A549 (cell line): ENCODE results near the gene B3GNT7. TPM values are rescaled to one million over a fixed set of nuclear protein-coding genes. Genes with fewer than 3 reads are reported as not detected.

Experiments used
- ATAC-seq, 2 experiments: fragments of 200-7000 bp in 1 of 2; fragments of >200 bp in 1 of 2; cut with Nextera tagmentation in 1 of 2; cut with Tn5 transposase in 1 of 2; 3 replicates each; pipeline versions ENCODE4 v1.8.0 to v1.9.1; 2018 to 2020; ENCODE audit warnings: mild to moderate bottlenecking in 1 of 2, moderate library complexity in 1 of 2
- CTCF ChIA-PET: fragments of 300-600 bp; sonication (Branson Sonifier 250); formaldehyde crosslinking; extraction: SDS; loops from one replicate; lab custom pipeline; 2021; ENCODE audit warnings: antibody characterized with exemption, inconsistent platforms; lab: Yijun Ruan, JAX
- POLR2A ChIA-PET: fragments of 350-600 bp; formaldehyde crosslinking; extraction: SDS; loops from one replicate; lab custom pipeline; 2021; ENCODE audit warnings: antibody characterized with exemption, inconsistent platforms; lab: Yijun Ruan, JAX
- DNase-seq, 2 experiments: peaks; one replicate each; pipeline versions ENCODE4 v3.0.0 to v3.0.0-alpha.2; 2011 to 2016; ENCODE audit warnings: low read depth in 1 of 2, low spot score in 1 of 2
- FAIRE-seq: peaks from 2 replicates; lab custom pipeline; 2011; peaks lifted over from hg19 to GRCh38; lab: Jason Lieb, UNC
- H3K27ac ChIP-seq, 2 experiments: fragments of >200 bp; sonication (Bioruptor Twin); formaldehyde crosslinking; 3 replicates each; pipeline ENCODE4 v1.5.1; 2016 to 2017
- H3K4me1 ChIP-seq: fragments of >200 bp; sonication (Bioruptor Twin); formaldehyde crosslinking; 3 replicates; pipeline ENCODE4 v1.6.1; 2016
- H3K4me2 ChIP-seq: fragments of >200 bp; sonication (Bioruptor Twin); formaldehyde crosslinking; 3 replicates; pipeline ENCODE4 v1.6.1; 2016
- H3K4me3 ChIP-seq: fragments of >200 bp; sonication (Bioruptor Twin); formaldehyde crosslinking; 3 replicates; pipeline ENCODE4 v1.5.1; 2016
- H3K9me3 ChIP-seq: fragments of >200 bp; sonication (Bioruptor Twin); formaldehyde crosslinking; 3 replicates; pipeline ENCODE4 v1.6.1; 2016
- CHD2 ChIP-seq: fragments of 150-350 bp; IDR thresholded peaks from 2 replicates; pipeline ENCODE4 v1.6.1; 2014; ENCODE audit warnings: low read length; ENCODE audit not compliant: partially characterized antibody
- CHD4 ChIP-seq: fragments of 200-600 bp; sonication (generic); IDR thresholded peaks from 2 replicates; pipeline ENCODE4 v1.6.1; 2016; ENCODE audit warnings: antibody characterized with exemption, mild to moderate bottlenecking, borderline replicate concordance
- EHMT2 ChIP-seq: fragments of 200-600 bp; sonication (generic); IDR thresholded peaks from 2 replicates; pipeline ENCODE4 v1.6.1; 2016; ENCODE audit warnings: antibody characterized with exemption, low read depth, mild to moderate bottlenecking, moderate library complexity
- ELK1 ChIP-seq: fragments of 150-350 bp; IDR thresholded peaks from 2 replicates; pipeline ENCODE4 v1.6.1; 2014; ENCODE audit warnings: low read depth, mild to moderate bottlenecking, low read length
- FOSL2 ChIP-seq, 2 experiments: fragments of 450-650 bp in 1 of 2; fragments of >200 bp in 1 of 2; sonication (Bioruptor Twin) in 1 of 2; formaldehyde crosslinking; IDR thresholded peaks; 2 replicates each; pipeline versions ENCODE4 v1.5.0 to v1.6.1; 2016 to 2020; ENCODE audit warnings: mild to moderate bottlenecking in 1 of 2, moderate library complexity in 1 of 2
- HOXA7 ChIP-seq: fragments of 250-450 bp; sonication (Bioruptor Pico); IDR thresholded peaks from 2 replicates; pipeline ENCODE4 v1.5.0; 2020; ENCODE audit warnings: mild to moderate bottlenecking, moderate library complexity
- MYC ChIP-seq: IDR thresholded peaks from 2 replicates; pipeline ENCODE4 v1.6.1; 2012; ENCODE audit warnings: mild to moderate bottlenecking, inconsistent platforms, low read length, improper control_type of control experiment, borderline replicate concordance
- POLR2AphosphoS2 ChIP-seq: conservative IDR thresholded peaks from 2 replicates; pipeline ENCODE4 v1.6.1; 2012; ENCODE audit warnings: low read length, improper control_type of control experiment, inconsistent platforms
- TP53 ChIP-seq: fragments of 250-450 bp; sonication (Bioruptor Pico); IDR thresholded peaks from 2 replicates; pipeline ENCODE4 v1.5.0; 2021; ENCODE audit warnings: mild to moderate bottlenecking, moderate library complexity
- ZFP36 ChIP-seq: fragments of 450-650 bp; IDR thresholded peaks from 2 replicates; pipeline ENCODE4 v1.6.1; 2014; ENCODE audit warnings: borderline replicate concordance; ENCODE audit not compliant: partially characterized antibody
- WGBS: methylation state at CpG from one replicate; pipeline ENCODE4 v1.1.6; 2017; ENCODE audit errors: missing lambda C conversion rate; 5-methylcytosine and 5-hydroxymethylcytosine counted together
- polyA plus RNA-seq, 4 experiments: library from polyadenylated mRNA; depleted of rRNA in 3 of 4; stranded (reverse); fragments of >200 nt; fragmentation: RNase III in 1 of 4; extraction: RNeasy Plus Mini Kit Qiagen cat#74134 plus additional on column Dnase treatment in 1 of 4; gene quantifications; 2 replicates in 3 of 4; 3 replicates in 1 of 4; pipeline ENCODE4 v1.2.3, GENCODE V29; 2011 to 2017
- TF ChIP-seq, protein P1 (sequence below): fragments of 200-600 bp; sonication (generic); IDR thresholded peaks from 2 replicates; pipeline ENCODE4 v1.6.1; 2016; ENCODE audit warnings: antibody characterized with exemption, mild to moderate bottlenecking, moderate library complexity
- TF ChIP-seq, protein P2 (sequence below): IDR thresholded peaks from 2 replicates; pipeline ENCODE4 v1.6.1; 2012

Gene B3GNT7
- polyA plus RNA-seq, 2 of the 4 experiments (the other 2 are of a cell fraction) = 0.48 to 0.96 TPM

DNA sequence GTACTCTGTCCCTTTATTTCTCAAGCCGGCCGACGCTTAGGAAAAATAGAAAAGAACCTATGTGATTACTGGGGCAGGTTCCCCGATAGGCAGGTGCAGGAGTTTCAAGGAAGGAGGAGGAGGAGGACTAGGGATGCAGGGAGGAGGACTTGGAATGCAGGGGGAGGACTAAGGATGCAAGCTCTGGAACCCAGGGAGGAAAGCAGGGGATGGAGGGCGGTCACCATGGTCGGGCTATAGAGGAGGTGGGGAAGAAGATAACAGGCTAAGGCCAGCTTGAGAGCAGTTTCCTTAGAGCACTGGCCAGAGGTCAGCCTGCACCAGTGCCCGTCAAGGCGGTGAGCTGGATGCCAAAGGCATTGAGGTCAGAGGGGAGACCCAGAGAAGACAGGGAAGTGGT, 18.7 kb upstream of the B3GNT7 start:
- H3K4me2 ChIP-seq = no peak overlapping the region
- FAIRE-seq (no peak), ATAC-seq (no peak), DNase-seq (no peak)
- no peak overlapping the region for H3K4me3 ChIP-seq
- no peak for TF ChIP-seq TP53 (CRISPR knock-in tag)
- no peak for TF ChIP-seq ZFP36
- no peak for TF ChIP-seq CHD2
- no peak for TF ChIP-seq POLR2AphosphoS2
- no peak for TF ChIP-seq MYC
- TF ChIP-seq, protein P1, sequence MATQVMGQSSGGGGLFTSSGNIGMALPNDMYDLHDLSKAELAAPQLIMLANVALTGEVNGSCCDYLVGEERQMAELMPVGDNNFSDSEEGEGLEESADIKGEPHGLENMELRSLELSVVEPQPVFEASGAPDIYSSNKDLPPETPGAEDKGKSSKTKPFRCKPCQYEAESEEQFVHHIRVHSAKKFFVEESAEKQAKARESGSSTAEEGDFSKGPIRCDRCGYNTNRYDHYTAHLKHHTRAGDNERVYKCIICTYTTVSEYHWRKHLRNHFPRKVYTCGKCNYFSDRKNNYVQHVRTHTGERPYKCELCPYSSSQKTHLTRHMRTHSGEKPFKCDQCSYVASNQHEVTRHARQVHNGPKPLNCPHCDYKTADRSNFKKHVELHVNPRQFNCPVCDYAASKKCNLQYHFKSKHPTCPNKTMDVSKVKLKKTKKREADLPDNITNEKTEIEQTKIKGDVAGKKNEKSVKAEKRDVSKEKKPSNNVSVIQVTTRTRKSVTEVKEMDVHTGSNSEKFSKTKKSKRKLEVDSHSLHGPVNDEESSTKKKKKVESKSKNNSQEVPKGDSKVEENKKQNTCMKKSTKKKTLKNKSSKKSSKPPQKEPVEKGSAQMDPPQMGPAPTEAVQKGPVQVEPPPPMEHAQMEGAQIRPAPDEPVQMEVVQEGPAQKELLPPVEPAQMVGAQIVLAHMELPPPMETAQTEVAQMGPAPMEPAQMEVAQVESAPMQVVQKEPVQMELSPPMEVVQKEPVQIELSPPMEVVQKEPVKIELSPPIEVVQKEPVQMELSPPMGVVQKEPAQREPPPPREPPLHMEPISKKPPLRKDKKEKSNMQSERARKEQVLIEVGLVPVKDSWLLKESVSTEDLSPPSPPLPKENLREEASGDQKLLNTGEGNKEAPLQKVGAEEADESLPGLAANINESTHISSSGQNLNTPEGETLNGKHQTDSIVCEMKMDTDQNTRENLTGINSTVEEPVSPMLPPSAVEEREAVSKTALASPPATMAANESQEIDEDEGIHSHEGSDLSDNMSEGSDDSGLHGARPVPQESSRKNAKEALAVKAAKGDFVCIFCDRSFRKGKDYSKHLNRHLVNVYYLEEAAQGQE = no peak
- TF ChIP-seq, protein P2, sequence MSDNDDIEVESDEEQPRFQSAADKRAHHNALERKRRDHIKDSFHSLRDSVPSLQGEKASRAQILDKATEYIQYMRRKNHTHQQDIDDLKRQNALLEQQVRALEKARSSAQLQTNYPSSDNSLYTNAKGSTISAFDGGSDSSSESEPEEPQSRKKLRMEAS = no peak
- TF ChIP-seq EHMT2 = no peak
- TF ChIP-seq HOXA7 = no peak
- CTCF ChIA-PET = interaction anchor here (0.5 to 1.2 kb wide), 2 partner anchors 10 to 175 kb away, joined by 3 read pairs; no protein-coding TSS in a partner anchor
- H3K9me3 ChIP-seq = no peaks in the 10 kb centered on the region
- H3K4me1 ChIP-seq = peaks cover 34% of the 10 kb centered on the region
- 90% methylated on average over 8 of the region's 8 CpGs for WGBS
- H3K27ac ChIP-seq = no peak overlapping the region
- POLR2A ChIA-PET = interaction anchor here (1.2 kb wide), 1 partner anchor 16 kb away, joined by 3 read pairs; no protein-coding TSS in a partner anchor

DNA sequence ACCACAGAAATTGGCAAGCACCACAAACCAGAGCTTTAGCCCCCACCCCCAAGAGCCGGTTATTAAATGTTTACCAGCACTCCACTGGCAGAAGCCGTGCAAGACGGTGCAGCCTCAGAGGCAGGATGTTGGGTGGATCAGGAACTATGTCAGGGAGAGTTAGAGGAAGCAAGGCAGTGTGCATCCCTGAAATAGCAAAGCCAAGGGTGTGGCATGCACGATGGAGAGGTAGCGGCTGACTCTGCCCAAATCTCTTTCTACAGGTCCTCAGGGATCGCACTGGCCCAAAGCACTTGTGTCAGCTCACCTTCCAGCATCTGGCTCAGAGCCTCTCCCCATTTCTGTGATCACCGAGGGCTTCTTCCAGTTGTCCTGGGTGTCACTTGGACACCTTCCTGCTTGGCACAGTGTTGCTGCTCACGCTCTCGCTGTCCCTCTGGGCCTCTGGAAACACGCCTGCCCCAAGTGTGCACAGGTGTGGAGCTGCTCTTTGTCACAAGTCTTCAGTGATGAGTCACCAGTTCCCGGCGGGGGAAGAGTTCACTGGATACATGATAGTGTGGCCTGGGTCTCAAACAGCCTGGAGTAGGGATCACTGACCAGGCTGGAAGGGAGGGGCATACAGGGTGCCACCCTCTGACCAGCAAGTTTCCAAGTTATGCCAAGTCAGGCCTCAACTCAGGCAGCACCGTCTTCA, 17.3 kb upstream of the B3GNT7 start:
- Histone ChIP-seq H3K4me3 (no peak overlapping the region), H3K27ac (peak overlapping the region; percentile 4 to 68; a peak in 4 of 6 replicates), H3K4me1 (peaks cover 31% of the 10 kb centered on the region), H3K4me2 (peak overlapping the region; percentile 38)
- peak in 1 of 2 experiments; percentile 33 for DNase-seq
- POLR2A ChIA-PET = interaction anchor here (1.2 kb wide), 1 partner anchor 15 kb away, joined by 3 read pairs; no protein-coding TSS in a partner anchor
- FAIRE-seq = no peak
- CTCF ChIA-PET = interaction anchor here (0.6 to 1.2 kb wide), 3 partner anchors 8 to 287 kb away, joined by 3 read pairs; no protein-coding TSS in a partner anchor
- peak; percentile 15 to 34; a peak in 3 of 6 replicates for ATAC-seq
- 56% methylated on average over 11 of the region's 13 CpGs for WGBS
- TF ChIP-seq ELK1 (no peak), FOSL2 (IDR thresholded peaks at IDR 0.05) (no peak), FOSL2 (CRISPR knock-in tag; IDR thresholded peaks at IDR 0.05) (peak; percentile 78)
- TF ChIP-seq, all 56 proteins: peak for 1
- H3K9me3 ChIP-seq = no peaks in the 10 kb centered on the region

GRCh38 chr2:231379266-231380215, 16.0 kb upstream of the B3GNT7 start:
- WGBS = 79% methylated on average over 15 of the region's 21 CpGs
- Histone ChIP-seq H3K4me3 (no peak overlapping the region), H3K27ac (peak overlapping the region; percentile 33 to 45; a peak in 3 of 6 replicates), H3K4me2 (0 out of 3 replicates have a peak overlapping the region, but pooled peaks have one; percentile 26), H3K9me3 (no peaks in the 10 kb centered on the region), H3K4me1 (peaks cover 21% of the 10 kb centered on the region)
- ChIA-PET CTCF (no interaction called here), POLR2A (no interaction called here)
- ATAC-seq (peak; percentile 55 to 72), FAIRE-seq (no peak), DNase-seq (peak in 1 of 2 experiments; percentile 75)
- TF ChIP-seq FOSL2 (IDR thresholded peaks at IDR 0.05) = no peak
- 0 out of 2 replicates have a peak, but pooled peaks have one; percentile 22 for TF ChIP-seq FOSL2 (CRISPR knock-in tag; IDR thresholded peaks at IDR 0.05)
- TF ChIP-seq CHD4 = no peak
